Activated CD8-positive, alpha-beta memory T cell treated with anti-CD3 and anti-CD28 coated beads, Interleukin-2, amount 50 U/mL, for 4 hours (primary cell): ENCODE measurements around the gene SRSF1.
A peak's percentile ranks its signal among the peaks of the same experiment; 100 is the strongest.

ENCODE experiments used
- DNase-seq: peaks from one replicate; pipeline ENCODE4 v3.0.0-alpha.2; 2020

SRSF1 gene

GRCh38 chr17:58010067-58010799 lies 3.2 kb upstream of the SRSF1 start:
- DNase-seq: no peak

- DNase-seq: no peak
These were observed 998 bp upstream of the SRSF1 start for GRCh38 chr17:58007781-58008706.

DNA sequence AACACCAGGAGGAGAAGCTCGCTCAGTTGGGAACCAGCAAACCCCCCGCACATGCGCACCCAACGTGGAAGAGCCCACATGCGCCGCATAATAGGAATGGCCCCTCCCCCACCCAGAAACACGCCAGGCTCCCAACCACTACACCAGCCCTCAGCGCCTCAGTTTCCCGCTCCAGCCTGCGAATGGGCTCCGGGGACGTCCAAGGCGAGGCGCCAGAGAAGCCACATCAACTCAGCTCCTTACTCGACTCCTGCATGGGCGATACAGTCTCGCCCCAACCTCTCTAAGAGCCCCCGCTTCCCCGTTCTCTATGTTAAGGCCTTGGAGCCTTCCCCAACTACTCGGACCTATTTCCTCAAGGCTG lies 504 bp downstream of the SRSF1 start:
- DNase-seq: peak; percentile 69

GRCh38 chr17:58005728-58006559 lies 1.1 kb downstream of the SRSF1 start:
- no peak for DNase-seq

GRCh38 chr17:58005031-58005727 lies 1.9 kb downstream of the SRSF1 start:
- no peak for DNase-seq

DNA sequence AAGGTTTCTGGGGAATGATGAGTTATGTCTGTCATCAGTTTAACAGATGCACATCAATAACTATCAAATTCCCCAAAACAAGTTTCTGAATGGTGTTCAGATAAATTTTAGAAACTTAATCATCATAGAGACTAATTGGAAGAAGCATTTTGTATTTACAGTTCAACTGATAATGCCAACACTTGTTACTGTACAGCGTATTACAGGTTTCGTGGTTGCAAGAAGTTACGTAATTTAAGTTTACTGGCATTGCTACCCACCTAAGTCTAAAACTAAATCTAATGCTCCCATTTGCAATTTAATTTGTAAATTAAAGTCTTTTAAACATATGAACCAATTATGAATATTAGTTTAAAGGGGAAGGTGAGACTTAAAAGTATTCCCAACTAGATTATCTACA lies 3.0 kb downstream of the SRSF1 start:
- DNase-seq: no peak

GRCh38 chr17:58002973-58003372 lies 4.1 kb downstream of the SRSF1 start:
- no peak for DNase-seq

DNA sequence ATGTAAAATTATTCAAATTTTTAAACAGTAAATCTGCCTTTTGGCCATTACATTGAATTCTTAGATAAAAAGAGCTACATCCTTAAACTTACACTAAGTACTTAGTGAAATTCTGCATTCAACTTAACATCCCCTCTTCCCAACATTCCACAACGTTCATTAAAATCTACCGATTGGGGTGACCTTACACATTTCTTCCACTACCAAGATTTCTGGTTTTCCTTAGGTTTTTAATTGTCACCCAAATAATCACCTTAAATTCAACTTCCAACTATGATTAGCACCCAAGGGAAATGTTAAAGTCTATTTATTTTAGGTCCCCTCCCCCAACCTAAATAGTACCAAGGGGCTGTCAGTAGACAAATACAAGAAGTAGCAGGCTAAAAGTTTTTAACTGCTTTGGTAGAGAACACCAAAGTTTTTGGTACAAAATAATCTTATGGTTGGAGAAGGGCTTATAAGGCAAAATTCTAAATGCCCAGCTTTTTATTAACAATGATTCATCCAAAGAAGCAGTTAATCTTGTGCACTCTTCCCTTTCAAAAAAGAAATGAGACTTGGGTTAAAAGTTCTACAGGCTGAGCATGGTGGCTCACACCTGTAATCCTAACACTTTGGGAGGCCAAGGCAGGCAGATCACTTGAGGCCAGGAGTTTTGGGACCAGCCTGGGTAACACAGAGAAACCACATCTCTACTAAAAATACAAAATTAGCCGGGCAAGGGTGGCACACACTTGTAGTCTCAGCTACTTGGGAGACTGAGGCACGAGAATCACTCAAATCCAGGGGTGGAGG lies 4.7 kb downstream of the SRSF1 start:
- no peak for DNase-seq

DNA sequence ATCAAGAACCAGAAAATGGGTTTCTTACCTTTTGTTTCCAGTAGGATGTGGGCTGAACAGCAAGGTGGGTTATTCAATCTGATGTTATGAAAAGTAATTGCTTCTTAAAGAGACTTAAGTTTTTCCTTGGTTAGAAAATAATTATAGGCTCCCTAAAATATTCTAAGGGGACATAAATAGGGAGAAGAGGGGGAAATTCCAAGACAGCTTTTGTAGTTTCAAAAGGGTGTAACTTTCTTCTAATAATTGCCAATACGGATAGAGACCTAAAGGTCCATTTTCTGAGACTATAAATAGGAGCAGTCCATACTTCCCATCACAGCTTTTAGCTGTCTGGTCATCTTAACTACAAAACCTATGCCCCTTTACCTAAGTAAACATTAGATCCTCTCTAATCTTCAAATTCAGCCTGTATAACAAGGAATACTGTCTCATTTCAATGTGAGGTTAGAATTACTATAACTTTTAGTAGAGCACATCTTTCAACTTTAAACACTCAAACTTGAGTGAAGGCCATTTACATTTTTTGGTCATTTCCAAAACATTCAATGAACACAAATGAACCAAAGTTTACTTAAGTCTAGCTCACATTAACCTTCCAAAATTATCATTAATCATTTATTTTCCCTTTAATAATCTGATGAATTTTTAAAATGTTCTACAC lies 5.5 kb downstream of the SRSF1 start:
- DNase-seq: no peak

DNA sequence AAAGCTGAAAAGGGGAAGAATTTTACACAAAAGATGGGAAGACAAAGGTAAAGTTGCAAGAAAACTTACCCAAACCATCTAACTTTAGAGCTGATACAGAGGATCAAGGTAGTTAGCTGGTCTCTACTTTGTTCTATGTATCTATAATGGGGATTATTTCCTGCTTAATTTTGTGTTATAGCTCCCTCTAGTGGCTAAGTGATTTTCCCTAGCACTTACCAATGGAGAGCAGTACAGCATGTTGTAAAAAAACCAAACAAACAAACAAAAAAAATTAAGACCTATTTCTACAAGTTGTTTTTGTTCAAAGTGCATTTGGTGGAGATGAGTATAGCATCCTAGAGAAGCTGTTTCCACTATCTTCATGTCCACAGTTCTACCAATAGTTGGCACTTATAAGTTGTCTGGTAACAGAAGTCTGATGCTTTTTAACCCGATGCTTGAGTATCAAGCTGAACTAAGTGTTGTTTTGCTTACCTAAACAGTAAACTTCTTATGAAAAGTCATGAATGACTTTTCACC lies 7.5 kb downstream of the SRSF1 start:
- DNase-seq: no peak

GRCh38 chr17:57999010-57999495 lies 8.0 kb downstream of the SRSF1 start:
- DNase-seq: no peak

- no peak for DNase-seq
These were observed 9.8 kb downstream of the SRSF1 start for GRCh38 chr17:57997085-57997809.

GRCh38 chr17:57995076-57995956 lies 11.7 kb downstream of the SRSF1 start:
- DNase-seq: peak; percentile 50

DNA sequence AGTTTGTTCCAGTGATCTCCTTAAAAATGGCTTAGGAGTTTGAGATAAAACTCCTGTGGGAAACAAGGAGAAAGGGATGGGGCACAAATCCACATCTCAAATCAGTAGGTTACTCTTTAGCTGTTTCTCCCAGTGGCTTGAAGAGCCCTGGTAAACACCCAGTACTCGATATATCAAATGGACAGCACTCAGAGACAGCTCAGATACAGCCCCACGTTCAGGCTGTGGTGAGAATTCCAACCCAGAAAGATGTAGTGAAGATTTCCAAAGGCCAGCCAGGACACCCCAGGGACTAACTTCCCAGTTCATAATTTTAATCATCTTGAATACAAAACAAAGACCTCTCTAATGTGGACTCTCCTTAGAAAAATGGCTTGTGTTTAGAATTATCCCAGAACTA lies 12.6 kb downstream of the SRSF1 start:
- no peak for DNase-seq

DNA sequence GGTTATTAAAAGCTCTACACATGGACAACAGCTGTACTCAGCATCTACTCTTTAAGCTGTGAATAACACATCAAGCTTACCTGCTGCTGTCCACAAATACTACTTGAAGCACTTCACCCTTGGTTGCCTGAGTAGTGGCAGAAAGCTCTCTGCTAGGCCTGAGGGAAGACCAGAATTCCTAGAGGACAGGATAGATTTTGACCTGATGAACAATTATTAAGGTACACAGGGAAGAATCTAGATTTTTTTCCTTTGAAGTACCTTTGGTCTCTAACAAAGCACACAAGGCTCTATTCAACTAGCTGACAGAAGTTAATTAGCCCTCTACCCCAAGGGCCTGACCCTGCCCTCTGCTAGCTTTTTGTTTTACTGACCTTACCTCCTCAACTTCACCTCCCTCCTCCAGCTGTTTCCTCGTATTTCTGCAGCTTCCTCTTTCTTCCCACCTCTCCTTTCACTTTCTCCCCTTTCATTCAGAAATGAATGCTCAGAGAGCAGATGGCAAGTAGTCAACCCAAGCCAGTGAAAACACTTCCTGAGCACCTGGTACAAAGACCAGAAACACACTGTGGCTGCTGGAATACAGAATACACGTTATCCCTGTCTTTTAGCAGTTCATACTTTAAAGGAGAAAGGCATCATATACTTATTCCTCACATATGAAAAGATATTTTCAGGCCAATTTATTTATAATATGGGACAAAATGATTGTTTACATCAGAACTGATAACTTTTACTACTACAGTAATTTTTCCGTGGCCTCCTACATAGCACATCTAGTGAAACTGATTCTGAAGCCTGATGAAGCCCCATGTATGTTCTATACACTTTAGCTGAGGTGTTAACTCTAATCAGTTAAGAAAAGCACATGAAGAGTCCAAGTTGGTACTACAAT lies 13.3 kb downstream of the SRSF1 start:
- DNase-seq: no peak

- no peak for DNase-seq
These were observed 15.5 kb downstream of the SRSF1 start for GRCh38 chr17:57991537-57991936.

- no peak for DNase-seq
These were observed 17.0 kb downstream of the SRSF1 start for GRCh38 chr17:57990037-57990436.
